Measurements from ENCODE around the gene EYS.

- TF ChIP-seq SP2 (IDR thresholded peaks at IDR 0.05; ENCODE audit: extremely low read depth, low read depth, low read length, poor library complexity, severe bottlenecking) (no peak), EP300 (IDR thresholded peaks at IDR 0.05; ENCODE audit: low read length) (no peak), KDM1A (IDR thresholded peaks at IDR 0.05) (no peak), CSDE1 (IDR thresholded peaks at IDR 0.05) (no peak)
These were observed 356.5 kb downstream of the EYS start for GRCh38 chr6:65350530-65350929.
